ENCODE results near the gene GJD3. TPM values are rescaled to one million over a fixed set of nuclear protein-coding genes. Genes with fewer than 3 reads are reported as not detected.
"Not testable (repeated sequence)": the region's sequence is repeated elsewhere in the genome, so short reads cannot be mapped to it uniquely, and the experiment has no call there.

GJD3 gene
- total RNA-seq, 4 donors from 2014 or later: 2.1 TPM; not detected in 3

DNA sequence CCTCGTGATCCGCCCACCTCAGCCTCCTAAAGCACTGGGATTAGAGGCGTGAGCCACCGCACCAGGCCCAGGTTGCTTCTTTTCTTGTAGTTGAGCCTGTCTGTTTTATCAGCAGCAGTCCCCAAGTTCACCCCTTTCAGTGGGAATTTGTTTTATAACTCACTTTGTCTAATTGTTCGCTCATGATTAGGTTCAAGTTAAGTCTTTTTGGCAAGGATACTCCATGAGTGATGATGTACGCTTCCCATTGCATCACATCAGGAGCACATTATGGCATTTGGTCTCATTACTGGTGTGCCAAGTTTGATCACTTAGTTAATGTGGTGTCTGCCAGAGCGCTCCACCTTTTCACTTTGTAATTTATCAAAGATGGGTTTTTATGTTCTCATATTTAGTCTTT, 14.4 kb upstream of the GJD3 start:
- WGBS: 93% methylated on average over 7 of the region's 7 CpGs
- no peaks in the 10 kb centered on the region for H3K4me1 ChIP-seq
- no peaks in the 10 kb centered on the region for H3K9me3 ChIP-seq
- H3K4me3 ChIP-seq: no peak overlapping the region
- no peak overlapping the region for H3K27ac ChIP-seq
- TF ChIP-seq CTCF (IDR thresholded peaks at IDR 0.05): no peak
- TF ChIP-seq POLR2AphosphoS5 (IDR thresholded peaks at IDR 0.05): no peak
- no peak for TF ChIP-seq POLR2A (IDR thresholded peaks at IDR 0.05)
- TF ChIP-seq EP300 (IDR thresholded peaks at IDR 0.05): no peak
- DNase-seq (ENCODE audit: low spot score in 2 of 2): no peak
- H3K27me3 ChIP-seq: no peaks in the 10 kb centered on the region
- no peaks in the 10 kb centered on the region for H3K36me3 ChIP-seq

DNA sequence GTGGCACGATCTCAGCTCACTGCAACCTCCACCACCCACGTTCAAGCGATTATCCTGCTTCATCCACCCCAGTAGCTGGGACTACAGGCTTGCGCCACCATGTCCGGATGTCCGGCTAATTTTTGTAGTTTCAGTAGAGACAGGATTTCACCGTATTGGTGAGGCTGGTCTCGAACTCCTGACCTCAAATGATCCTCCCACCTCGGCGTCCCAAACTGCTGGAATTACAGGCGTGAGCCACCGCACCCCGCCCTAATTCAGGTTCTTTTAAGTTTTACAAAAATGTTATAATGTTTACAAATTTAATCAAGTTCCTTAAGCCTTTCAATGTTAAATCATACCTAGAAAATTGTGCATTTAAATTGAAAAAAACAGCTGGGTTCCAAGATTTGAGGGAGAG, 13.3 kb upstream of the GJD3 start:
- Histone ChIP-seq H3K27me3 (no peaks in the 10 kb centered on the region), H3K27ac (no peak overlapping the region), H3K4me3 (no peak overlapping the region), H3K9me3 (no peaks in the 10 kb centered on the region), H3K4me1 (no peaks in the 10 kb centered on the region), H3K36me3 (no peaks in the 10 kb centered on the region)
- TF ChIP-seq POLR2AphosphoS5 (IDR thresholded peaks at IDR 0.05) (no peak), EP300 (IDR thresholded peaks at IDR 0.05) (no peak), CTCF (IDR thresholded peaks at IDR 0.05) (no peak), POLR2A (IDR thresholded peaks at IDR 0.05) (no peak)
- 87% methylated on average over 13 of the region's 13 CpGs for WGBS
- DNase-seq (ENCODE audit: low spot score in 2 of 2): no peak

GRCh38 chr17:40376541-40376940, 12.0 kb upstream of the GJD3 start:
- H3K36me3 ChIP-seq; H3K27ac ChIP-seq; H3K4me1 ChIP-seq; H3K27me3 ChIP-seq; DNase-seq (ENCODE audit: low spot score in 2 of 2); H3K4me3 ChIP-seq; H3K9me3 ChIP-seq: not testable (repeated sequence)
- WGBS: 78% methylated on average over 6 of the region's 6 CpGs

- not testable (repeated sequence) for H3K4me1 ChIP-seq, H3K4me3 ChIP-seq, H3K9me3 ChIP-seq, H3K36me3 ChIP-seq, H3K27me3 ChIP-seq, H3K27ac ChIP-seq
- peak in 1 of 2 donors; percentile 42 for DNase-seq (ENCODE audit: low spot score in 2 of 2)
- WGBS: no CpG with 5 or more reads among the region's 21 CpGs
Measured at GRCh38 chr17:40375786-40376185, 11.2 kb upstream of the GJD3 start.

- Histone ChIP-seq H3K27me3 (no peaks in the 10 kb centered on the region), H3K9me3 (no peaks in the 10 kb centered on the region), H3K4me1 (no peaks in the 10 kb centered on the region), H3K36me3 (no peaks in the 10 kb centered on the region), H3K27ac (no peak overlapping the region), H3K4me3 (no peak overlapping the region)
- peak in 1 of 2 donors; percentile 24 for DNase-seq (ENCODE audit: low spot score in 2 of 2)
- no peak for TF ChIP-seq POLR2AphosphoS5 (IDR thresholded peaks at IDR 0.05)
- TF ChIP-seq POLR2A (IDR thresholded peaks at IDR 0.05): no peak
- TF ChIP-seq EP300 (IDR thresholded peaks at IDR 0.05): no peak
- TF ChIP-seq CTCF (IDR thresholded peaks at IDR 0.05): no peak
- 86% methylated on average over 14 of the region's 14 CpGs for WGBS
Measured at GRCh38 chr17:40374821-40375498, 10.4 kb upstream of the GJD3 start.

DNA sequence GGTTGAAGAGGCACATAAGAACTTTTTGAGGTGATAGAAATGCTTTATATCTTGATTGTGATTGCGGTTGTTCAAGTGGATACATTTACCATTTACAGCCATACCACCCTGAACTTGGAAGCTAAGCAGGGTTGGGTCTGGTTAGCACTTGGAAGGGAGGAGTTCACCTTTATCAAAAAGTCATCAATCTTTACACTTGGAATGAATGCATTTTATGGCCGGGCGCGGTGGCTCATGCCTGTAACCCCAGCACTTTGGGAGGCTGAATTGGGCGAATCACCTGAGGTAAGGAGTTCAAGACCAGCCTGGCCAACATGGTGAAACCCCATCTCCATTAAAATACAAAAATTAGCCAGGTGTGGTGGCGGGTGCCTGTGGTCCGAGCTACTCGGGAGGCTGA, 9.5 kb upstream of the GJD3 start:
- Histone ChIP-seq H3K36me3 (no peaks in the 10 kb centered on the region), H3K4me1 (no peaks in the 10 kb centered on the region), H3K27ac (no peak overlapping the region), H3K9me3 (no peaks in the 10 kb centered on the region), H3K27me3 (no peaks in the 10 kb centered on the region), H3K4me3 (no peak overlapping the region)
- TF ChIP-seq EP300 (IDR thresholded peaks at IDR 0.05) (no peak), POLR2AphosphoS5 (IDR thresholded peaks at IDR 0.05) (no peak), POLR2A (IDR thresholded peaks at IDR 0.05) (no peak), CTCF (IDR thresholded peaks at IDR 0.05) (no peak)
- WGBS: 66% methylated on average over 8 of the region's 8 CpGs
- DNase-seq (ENCODE audit: low spot score in 2 of 2): peak in 1 of 2 donors; percentile 8

Data from suprapubic skin (tissue), 4 donors.